HL-60 (cell line): ENCODE measurements around the gene MAPT.

ENCODE experiments used
- POLR2AphosphoS5 ChIP-seq: IDR thresholded peaks from 2 replicates; pipeline ENCODE4 v1.6.1; 2012; ENCODE audit warnings: low read depth
- SPI1 ChIP-seq: IDR thresholded peaks from 2 replicates; pipeline ENCODE4 v1.6.1; 2012; ENCODE audit warnings: low read depth, mild to moderate bottlenecking, borderline replicate concordance
- TF ChIP-seq, protein P1 (sequence below): IDR thresholded peaks from one replicate; pipeline ENCODE4 v1.5.1; 2011; ENCODE audit warnings: low read length, control low read depth, inconsistent platforms; ENCODE audit not compliant: insufficient read depth
- TF ChIP-seq, protein P2 (sequence below): IDR thresholded peaks from 2 replicates; pipeline ENCODE4 v1.6.1; 2012; ENCODE audit warnings: low read depth; ENCODE audit not compliant: insufficient replicate concordance

DNA sequence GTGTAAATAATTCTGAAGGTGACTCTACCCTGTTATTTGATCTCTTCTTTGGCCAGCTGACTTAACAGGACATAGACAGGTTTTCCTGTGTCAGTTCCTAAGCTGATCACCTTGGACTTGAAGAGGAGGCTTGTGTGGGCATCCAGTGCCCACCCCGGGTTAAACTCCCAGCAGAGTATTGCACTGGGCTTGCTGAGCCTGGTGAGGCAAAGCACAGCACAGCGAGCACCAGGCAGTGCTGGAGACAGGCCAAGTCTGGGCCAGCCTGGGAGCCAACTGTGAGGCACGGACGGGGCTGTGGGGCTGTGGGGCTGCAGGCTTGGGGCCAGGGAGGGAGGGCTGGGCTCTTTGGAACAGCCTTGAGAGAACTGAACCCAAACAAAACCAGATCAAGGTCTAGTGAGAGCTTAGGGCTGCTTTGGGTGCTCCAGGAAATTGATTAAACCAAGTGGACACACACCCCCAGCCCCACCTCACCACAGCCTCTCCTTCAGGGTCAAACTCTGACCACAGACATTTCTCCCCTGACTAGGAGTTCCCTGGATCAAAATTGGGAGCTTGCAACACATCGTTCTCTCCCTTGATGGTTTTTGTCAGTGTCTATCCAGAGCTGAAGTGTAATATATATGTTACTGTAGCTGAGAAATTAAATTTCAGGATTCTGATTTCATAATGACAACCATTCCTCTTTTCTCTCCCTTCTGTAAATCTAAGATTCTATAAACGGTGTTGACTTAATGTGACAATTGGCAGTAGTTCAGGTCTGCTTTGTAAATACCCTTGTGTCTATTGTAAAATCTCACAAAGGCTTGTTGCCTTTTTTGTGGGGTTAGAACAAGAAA lies 109.8 kb downstream of the MAPT start:
- TF ChIP-seq, protein P1, sequence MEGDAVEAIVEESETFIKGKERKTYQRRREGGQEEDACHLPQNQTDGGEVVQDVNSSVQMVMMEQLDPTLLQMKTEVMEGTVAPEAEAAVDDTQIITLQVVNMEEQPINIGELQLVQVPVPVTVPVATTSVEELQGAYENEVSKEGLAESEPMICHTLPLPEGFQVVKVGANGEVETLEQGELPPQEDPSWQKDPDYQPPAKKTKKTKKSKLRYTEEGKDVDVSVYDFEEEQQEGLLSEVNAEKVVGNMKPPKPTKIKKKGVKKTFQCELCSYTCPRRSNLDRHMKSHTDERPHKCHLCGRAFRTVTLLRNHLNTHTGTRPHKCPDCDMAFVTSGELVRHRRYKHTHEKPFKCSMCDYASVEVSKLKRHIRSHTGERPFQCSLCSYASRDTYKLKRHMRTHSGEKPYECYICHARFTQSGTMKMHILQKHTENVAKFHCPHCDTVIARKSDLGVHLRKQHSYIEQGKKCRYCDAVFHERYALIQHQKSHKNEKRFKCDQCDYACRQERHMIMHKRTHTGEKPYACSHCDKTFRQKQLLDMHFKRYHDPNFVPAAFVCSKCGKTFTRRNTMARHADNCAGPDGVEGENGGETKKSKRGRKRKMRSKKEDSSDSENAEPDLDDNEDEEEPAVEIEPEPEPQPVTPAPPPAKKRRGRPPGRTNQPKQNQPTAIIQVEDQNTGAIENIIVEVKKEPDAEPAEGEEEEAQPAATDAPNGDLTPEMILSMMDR, result no peak
- TF ChIP-seq SPI1 (no peak), POLR2AphosphoS5 (no peak)
- TF ChIP-seq, protein P2, sequence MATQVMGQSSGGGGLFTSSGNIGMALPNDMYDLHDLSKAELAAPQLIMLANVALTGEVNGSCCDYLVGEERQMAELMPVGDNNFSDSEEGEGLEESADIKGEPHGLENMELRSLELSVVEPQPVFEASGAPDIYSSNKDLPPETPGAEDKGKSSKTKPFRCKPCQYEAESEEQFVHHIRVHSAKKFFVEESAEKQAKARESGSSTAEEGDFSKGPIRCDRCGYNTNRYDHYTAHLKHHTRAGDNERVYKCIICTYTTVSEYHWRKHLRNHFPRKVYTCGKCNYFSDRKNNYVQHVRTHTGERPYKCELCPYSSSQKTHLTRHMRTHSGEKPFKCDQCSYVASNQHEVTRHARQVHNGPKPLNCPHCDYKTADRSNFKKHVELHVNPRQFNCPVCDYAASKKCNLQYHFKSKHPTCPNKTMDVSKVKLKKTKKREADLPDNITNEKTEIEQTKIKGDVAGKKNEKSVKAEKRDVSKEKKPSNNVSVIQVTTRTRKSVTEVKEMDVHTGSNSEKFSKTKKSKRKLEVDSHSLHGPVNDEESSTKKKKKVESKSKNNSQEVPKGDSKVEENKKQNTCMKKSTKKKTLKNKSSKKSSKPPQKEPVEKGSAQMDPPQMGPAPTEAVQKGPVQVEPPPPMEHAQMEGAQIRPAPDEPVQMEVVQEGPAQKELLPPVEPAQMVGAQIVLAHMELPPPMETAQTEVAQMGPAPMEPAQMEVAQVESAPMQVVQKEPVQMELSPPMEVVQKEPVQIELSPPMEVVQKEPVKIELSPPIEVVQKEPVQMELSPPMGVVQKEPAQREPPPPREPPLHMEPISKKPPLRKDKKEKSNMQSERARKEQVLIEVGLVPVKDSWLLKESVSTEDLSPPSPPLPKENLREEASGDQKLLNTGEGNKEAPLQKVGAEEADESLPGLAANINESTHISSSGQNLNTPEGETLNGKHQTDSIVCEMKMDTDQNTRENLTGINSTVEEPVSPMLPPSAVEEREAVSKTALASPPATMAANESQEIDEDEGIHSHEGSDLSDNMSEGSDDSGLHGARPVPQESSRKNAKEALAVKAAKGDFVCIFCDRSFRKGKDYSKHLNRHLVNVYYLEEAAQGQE, result no peak
